OCI-LY7 (cell line): ENCODE measurements around the gene RAD51B. TPM values are rescaled to one million over a fixed set of nuclear protein-coding genes. Genes with fewer than 3 reads are reported as not detected.

Experiments
- BruUV-seq: library from RNA; stranded (reverse); fragments of 400-500 nt; replicated peaks from 2 replicates; lab custom pipeline; 2021; lab: Mats Ljungman, UMichigan
- CTCF ChIA-PET: fragments of 300-600 bp; sonication (Branson Sonifier 250); formaldehyde crosslinking; loops from one replicate; lab custom pipeline; 2022; ENCODE audit warnings: antibody characterized with exemption; ENCODE audit not compliant: unreplicated experiment; lab: Charles Lee
- POLR2A ChIA-PET: fragments of 300-600 bp; sonication (Branson Sonifier 250); formaldehyde crosslinking; loops from one replicate; lab custom pipeline; 2022; ENCODE audit warnings: antibody characterized with exemption; lab: Charles Lee
- DNase-seq: peaks from one replicate; pipeline ENCODE4 v3.0.0-alpha.2; 2015; ENCODE audit warnings: low spot score
- H2AFZ ChIP-seq: fragments of 200-600 bp; sonication (generic), shearing (Covaris generic); 2 replicates; pipeline ENCODE4 v1.6.1; 2014; ENCODE audit warnings: mild to moderate bottlenecking, antibody characterized with exemption, low read length, moderate library complexity
- H3K27ac ChIP-seq: fragments of 200-600 bp; sonication (generic); 2 replicates; pipeline ENCODE4 v1.5.1; 2014; ENCODE audit warnings: mixed run types, low read depth, mild to moderate bottlenecking, moderate library complexity, low read length, inconsistent platforms; ENCODE audit not compliant: poor library complexity, severe bottlenecking
- H3K36me3 ChIP-seq: fragments of 200-600 bp; sonication (generic); 2 replicates; pipeline ENCODE4 v1.6.1; 2014; ENCODE audit warnings: mild to moderate bottlenecking, antibody characterized with exemption, low read length, moderate library complexity, mixed read lengths; ENCODE audit not compliant: insufficient read depth
- H3K4me1 ChIP-seq: fragments of 200-600 bp; sonication (generic); 2 replicates; pipeline ENCODE4 v1.5.1; 2014; ENCODE audit warnings: mild to moderate bottlenecking, low read length; ENCODE audit not compliant: insufficient read depth, poor library complexity, severe bottlenecking
- H3K4me2 ChIP-seq: fragments of 200-600 bp; sonication (generic); 2 replicates; pipeline ENCODE4 v1.6.1; 2014; ENCODE audit warnings: mild to moderate bottlenecking, low read length
- H3K4me3 ChIP-seq: fragments of 200-600 bp; sonication (generic); 2 replicates; pipeline ENCODE4 v1.5.1; 2014; ENCODE audit warnings: mild to moderate bottlenecking, low read depth, low read length; ENCODE audit not compliant: poor library complexity, severe bottlenecking
- H3K79me2 ChIP-seq: fragments of 200-600 bp; sonication (generic); 2 replicates; pipeline ENCODE4 v1.6.1; 2016; ENCODE audit warnings: low read depth, mild to moderate bottlenecking, low read length, moderate library complexity, mixed read lengths; ENCODE audit not compliant: insufficient read depth
- H3K9me2 ChIP-seq: fragments of 200-600 bp; sonication (generic); 2 replicates; pipeline ENCODE4 v1.6.1; 2016; ENCODE audit warnings: mild to moderate bottlenecking, low read length, mixed read lengths; ENCODE audit not compliant: insufficient read depth
- H3K9me3 ChIP-seq: fragments of 200-600 bp; sonication (generic); 2 replicates; pipeline ENCODE4 v1.6.1; 2014; ENCODE audit warnings: mild to moderate bottlenecking, mixed run types, low read length, mixed read lengths
- H4K20me1 ChIP-seq: fragments of 200-600 bp; sonication (generic); 2 replicates; pipeline ENCODE4 v1.6.1; 2014; ENCODE audit warnings: mild to moderate bottlenecking, antibody characterized with exemption, low read length, moderate library complexity, mixed read lengths; ENCODE audit not compliant: insufficient read depth
- EZH2phosphoT487 ChIP-seq: fragments of 200-600 bp; sonication (generic); IDR thresholded peaks from 2 replicates; pipeline ENCODE4 v1.6.1; 2018; ENCODE audit warnings: low read depth, borderline replicate concordance, mild to moderate bottlenecking, mixed run types, antibody characterized with exemption, low read length, moderate library complexity, mixed read lengths
- intact Hi-C: fragments of 100-400 bp; cut with micrococcal nuclease; formaldehyde crosslinking; loops from one replicate; pipeline ENCODE4 v1.10.0; 2022; ENCODE audit not compliant: unreplicated experiment
- total RNA-seq, 2 experiments: library from RNA; depleted of rRNA in 1 of 2; stranded (reverse); fragments of >200 nt in 1 of 2; shearing (Covaris generic) in 1 of 2; gene quantifications; 2 replicates each; pipeline ENCODE4 v1.2.3, GENCODE V29; 2014 to 2022
- TF ChIP-seq, protein P1 (sequence below): fragments of 200-600 bp; sonication (generic); conservative IDR thresholded peaks from 2 replicates; pipeline ENCODE4 v1.5.1; 2014; ENCODE audit warnings: mild to moderate bottlenecking, antibody characterized with exemption, low read length, moderate library complexity, mixed read lengths

The RAD51B gene
- total RNA-seq, 2 experiments from 2014 or later: 41.4 to 89.9 TPM

DNA sequence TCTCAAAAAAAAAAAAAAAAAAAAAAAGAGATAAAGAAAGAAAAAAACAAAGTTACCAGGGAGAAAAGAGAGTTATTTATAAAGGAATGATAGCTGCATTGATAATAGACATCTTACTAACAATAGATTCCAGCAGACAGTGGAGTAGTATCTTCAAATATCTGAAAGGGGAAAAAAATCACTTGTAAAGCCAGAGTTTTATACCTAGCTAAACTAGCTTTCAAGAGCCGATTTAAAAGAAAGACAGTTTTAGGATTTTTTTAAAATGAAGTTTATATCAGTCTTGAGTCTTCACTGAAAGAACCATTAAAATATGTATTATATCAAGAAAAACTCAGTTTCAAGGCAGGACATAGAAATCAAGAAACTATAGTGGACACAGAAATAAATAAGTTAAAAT, 710.9 kb downstream of the RAD51B start:
- H3K4me2 ChIP-seq: no peak overlapping the region
- H2AFZ ChIP-seq: no peak overlapping the region
- no peaks in the 10 kb centered on the region for H3K79me2 ChIP-seq
- intact Hi-C loops: no loop called here
- no peak for TF ChIP-seq EZH2phosphoT487
- TF ChIP-seq, protein P1, sequence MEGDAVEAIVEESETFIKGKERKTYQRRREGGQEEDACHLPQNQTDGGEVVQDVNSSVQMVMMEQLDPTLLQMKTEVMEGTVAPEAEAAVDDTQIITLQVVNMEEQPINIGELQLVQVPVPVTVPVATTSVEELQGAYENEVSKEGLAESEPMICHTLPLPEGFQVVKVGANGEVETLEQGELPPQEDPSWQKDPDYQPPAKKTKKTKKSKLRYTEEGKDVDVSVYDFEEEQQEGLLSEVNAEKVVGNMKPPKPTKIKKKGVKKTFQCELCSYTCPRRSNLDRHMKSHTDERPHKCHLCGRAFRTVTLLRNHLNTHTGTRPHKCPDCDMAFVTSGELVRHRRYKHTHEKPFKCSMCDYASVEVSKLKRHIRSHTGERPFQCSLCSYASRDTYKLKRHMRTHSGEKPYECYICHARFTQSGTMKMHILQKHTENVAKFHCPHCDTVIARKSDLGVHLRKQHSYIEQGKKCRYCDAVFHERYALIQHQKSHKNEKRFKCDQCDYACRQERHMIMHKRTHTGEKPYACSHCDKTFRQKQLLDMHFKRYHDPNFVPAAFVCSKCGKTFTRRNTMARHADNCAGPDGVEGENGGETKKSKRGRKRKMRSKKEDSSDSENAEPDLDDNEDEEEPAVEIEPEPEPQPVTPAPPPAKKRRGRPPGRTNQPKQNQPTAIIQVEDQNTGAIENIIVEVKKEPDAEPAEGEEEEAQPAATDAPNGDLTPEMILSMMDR: no peak
- DNase-seq: peak; percentile 27
- H3K9me3 ChIP-seq: peaks cover 25% of the 10 kb centered on the region
- H4K20me1 ChIP-seq: no peaks in the 10 kb centered on the region
- ChIA-PET CTCF (no interaction called here), POLR2A (interaction anchor here (0.8 to 1.0 kb wide), 3 partner anchors 8 to 16 kb away, joined by 3 to 6 read pairs (median 4); no protein-coding TSS in a partner anchor)
- no peak overlapping the region for H3K27ac ChIP-seq
- BruUV-seq: no TSS peak
- H3K9me2 ChIP-seq: no peaks in the 10 kb centered on the region
- H3K4me3 ChIP-seq: no peak overlapping the region
- H3K36me3 ChIP-seq: no peaks in the 10 kb centered on the region; the same call in 1 of the 2 replicates
- H3K4me1 ChIP-seq: no peaks in the 10 kb centered on the region

DNA sequence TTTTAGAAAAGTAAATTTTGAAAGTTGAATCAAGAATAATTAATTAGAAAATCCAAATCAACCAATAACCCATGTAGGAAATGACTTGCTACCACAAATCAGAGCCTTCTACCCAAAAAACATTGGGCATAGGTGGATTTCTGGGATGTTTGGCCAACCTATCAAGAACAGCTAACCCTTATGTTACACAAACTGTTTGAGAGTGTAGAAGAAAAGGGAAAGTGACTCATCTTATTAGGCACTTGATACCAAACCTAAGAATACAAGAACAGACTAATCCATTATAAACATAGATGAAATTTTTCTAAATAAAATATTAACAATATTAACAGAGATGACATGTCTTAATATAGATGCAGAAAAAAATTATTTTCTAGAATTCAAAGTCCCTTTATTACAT, 712.9 kb downstream of the RAD51B start:
- Histone ChIP-seq H3K9me3 (peaks cover 25% of the 10 kb centered on the region), H4K20me1 (no peaks in the 10 kb centered on the region), H3K9me2 (no peaks in the 10 kb centered on the region), H2AFZ (no peak overlapping the region), H3K4me3 (no peak overlapping the region), H3K79me2 (no peaks in the 10 kb centered on the region), H3K4me1 (no peaks in the 10 kb centered on the region), H3K27ac (no peak overlapping the region), H3K4me2 (no peak overlapping the region), H3K36me3 (no peaks in the 10 kb centered on the region; the same call in 1 of the 2 replicates)
- ChIA-PET POLR2A (no interaction called here), CTCF (no interaction called here)
- intact Hi-C loops: no loop called here
- BruUV-seq: no TSS peak
- no peak for TF ChIP-seq EZH2phosphoT487
- TF ChIP-seq, protein P1: no peak
- DNase-seq: no peak

DNA sequence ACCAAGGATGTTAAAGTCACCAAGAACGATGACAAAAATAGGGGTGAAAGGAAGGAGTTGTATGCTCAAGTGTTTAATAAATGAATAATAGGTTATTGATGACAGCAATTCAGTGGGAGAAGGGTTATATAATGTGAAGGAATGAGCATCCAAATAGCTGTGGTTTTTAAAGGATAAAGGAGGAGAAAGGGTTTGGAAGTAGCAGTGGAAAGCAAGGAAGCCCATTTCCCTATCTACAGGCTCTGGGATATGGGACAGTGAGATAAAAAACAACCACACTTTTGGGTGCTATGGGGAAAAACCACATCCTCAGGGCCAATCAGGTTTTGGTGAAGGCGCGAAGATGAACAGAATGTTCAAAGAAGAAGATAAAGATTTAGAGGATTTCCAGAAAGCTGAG, 714.7 kb downstream of the RAD51B start:
- Histone ChIP-seq H3K9me3 (peaks cover 17% of the 10 kb centered on the region), H2AFZ (no peak overlapping the region), H3K9me2 (no peaks in the 10 kb centered on the region), H3K27ac (no peak overlapping the region), H3K79me2 (no peaks in the 10 kb centered on the region), H4K20me1 (no peaks in the 10 kb centered on the region), H3K4me2 (no peak overlapping the region), H3K4me3 (no peak overlapping the region), H3K36me3 (no peaks in the 10 kb centered on the region; the same call in 1 of the 2 replicates), H3K4me1 (no peaks in the 10 kb centered on the region)
- ChIA-PET CTCF (no interaction called here), POLR2A (interaction anchor here (0.6 to 1.0 kb wide), 2 partner anchors 21 to 167 kb away, joined by 3 to 6 read pairs; no protein-coding TSS in a partner anchor)
- no peak for DNase-seq
- intact Hi-C loops: no loop called here
- TF ChIP-seq, protein P1: no peak
- no peak for TF ChIP-seq EZH2phosphoT487
- no TSS peak for BruUV-seq
